H1 (cell line): Measurements from ENCODE around the gene OR12D3. TPM values are rescaled to one million over a fixed set of nuclear protein-coding genes. Genes with fewer than 3 reads are reported as not detected.

Experiments used
- CTCF ChIA-PET: fragments of 300-600 bp; sonication (Branson Sonifier 250); formaldehyde crosslinking; loops from one replicate; lab custom pipeline; 2021; ENCODE audit not compliant: partially characterized antibody; lab: Charles Lee
- POLR2A ChIA-PET: fragments of 300-600 bp; sonication (Branson Sonifier 250); formaldehyde crosslinking; loops from one replicate; lab custom pipeline; 2021; ENCODE audit warnings: inconsistent platforms; ENCODE audit not compliant: partially characterized antibody; lab: Charles Lee
- DNase-seq, 2 experiments: peaks; one replicate each; pipeline versions ENCODE4 v3.0.0 to v3.0.0-alpha.2; 2010 to 2022; ENCODE audit warnings: low spot score in 2 of 2, low read depth in 1 of 2, mixed read lengths in 1 of 2
- FAIRE-seq: peaks from 2 replicates; lab custom pipeline; 2011; peaks lifted over from hg19 to GRCh38; lab: Jason Lieb, UNC
- H2AFZ ChIP-seq: 2 replicates; pipeline ENCODE4 v1.8.1; 2012; ENCODE audit warnings: low read length, inconsistent platforms
- H2AK5ac ChIP-seq: 2 replicates; pipeline ENCODE4 v1.6.1; 2013; ENCODE audit warnings: low read depth, low read length
- H2BK120ac ChIP-seq: replicated peaks from 2 replicates; pipeline ENCODE3; 2013; ENCODE audit warnings: low read depth, low read length, inconsistent platforms
- H2BK12ac ChIP-seq: 2 replicates; pipeline ENCODE4 v1.6.1; 2013; ENCODE audit warnings: low read depth, low read length
- H2BK15ac ChIP-seq: 2 replicates; pipeline ENCODE4 v1.6.1; 2013; ENCODE audit warnings: low read length
- H2BK20ac ChIP-seq: 2 replicates; pipeline ENCODE4 v1.6.1; 2013; ENCODE audit warnings: low read length
- H2BK5ac ChIP-seq: 2 replicates; pipeline ENCODE4 v1.6.1; 2013; ENCODE audit warnings: low read depth, low read length
- H3K14ac ChIP-seq: 2 replicates; pipeline ENCODE4 v1.6.1; 2013; ENCODE audit warnings: inconsistent platforms; ENCODE audit not compliant: insufficient read length
- H3K18ac ChIP-seq: 2 replicates; pipeline ENCODE4 v1.6.1; 2013; ENCODE audit warnings: low read length; ENCODE audit errors: extremely low read depth
- H3K23ac ChIP-seq: 2 replicates; pipeline ENCODE4 v1.6.1; 2013; ENCODE audit warnings: inconsistent platforms; ENCODE audit not compliant: insufficient read length
- H3K23me2 ChIP-seq: 2 replicates; pipeline ENCODE4 v1.6.1; 2013; ENCODE audit warnings: low read depth, low read length
- H3K27ac ChIP-seq: 2 replicates; pipeline ENCODE4 v1.6.1; 2011; ENCODE audit warnings: low read depth, low read length, inconsistent platforms
- H3K27me3 ChIP-seq, 4 experiments: replicated peaks in 1 of 4; 1 replicate in 1 of 4; 2 replicates in 3 of 4; pipeline versions ENCODE4 v1.6.1 to v1.8.1; 2011 to 2013; ENCODE audit warnings: low read length in 3 of 4, mild to moderate bottlenecking in 3 of 4, inconsistent platforms in 2 of 4, mixed read lengths in 2 of 4, moderate library complexity in 1 of 4; ENCODE audit not compliant: control insufficient read depth in 3 of 4, insufficient read depth in 3 of 4; ENCODE audit errors: extremely low read depth in 1 of 4
- H3K36me3 ChIP-seq, 4 experiments: 2 replicates each; pipeline versions ENCODE4 v1.6.1 to v1.8.1; 2011 to 2013; ENCODE audit warnings: mild to moderate bottlenecking in 4 of 4, low read length in 3 of 4, moderate library complexity in 2 of 4, control low read depth in 1 of 4, inconsistent platforms in 1 of 4; ENCODE audit not compliant: insufficient read depth in 4 of 4, control insufficient read depth in 2 of 4
- H3K4ac ChIP-seq: replicated peaks from 2 replicates; pipeline ENCODE3; 2013; ENCODE audit warnings: low read length, low read depth, mixed read lengths, inconsistent platforms; ENCODE audit not compliant: insufficient read length
- H3K4me1 ChIP-seq, 4 experiments: replicated peaks in 1 of 4; 1 replicate in 1 of 4; 2 replicates in 3 of 4; pipeline versions ENCODE4 v1.6.1 to v1.8.1; 2011 to 2013; ENCODE audit warnings: low read length in 3 of 4, inconsistent platforms in 2 of 4, mixed read lengths in 1 of 4; ENCODE audit not compliant: insufficient read depth in 4 of 4, control insufficient read depth in 3 of 4
- H3K4me2 ChIP-seq, 2 experiments: 2 replicates each; pipeline versions ENCODE4 v1.6.1 to v1.8.1; 2011 to 2013; ENCODE audit warnings: low read depth in 2 of 2, low read length in 2 of 2, control low read depth in 1 of 2, inconsistent platforms in 1 of 2, mild to moderate bottlenecking in 1 of 2; ENCODE audit not compliant: insufficient read depth in 1 of 2
- H3K4me3 ChIP-seq, 4 experiments: fragments of 200-600, 300-600 bp in 1 of 4; sonication (generic), shearing (Covaris generic), sonication (Bioruptor Twin) in 1 of 4; 2 replicates each; pipeline versions ENCODE4 v1.5.1 to v1.8.1; 2011 to 2016; ENCODE audit warnings: low read length in 4 of 4, low read depth in 3 of 4, control low read depth in 2 of 4, inconsistent platforms in 2 of 4, mild to moderate bottlenecking in 2 of 4, mixed read lengths in 1 of 4, moderate library complexity in 1 of 4; ENCODE audit not compliant: insufficient read depth in 2 of 4; ENCODE audit errors: extremely low read depth in 1 of 4
- H3K56ac ChIP-seq: replicated peaks from 2 replicates; pipeline ENCODE3; 2013; ENCODE audit warnings: low read depth, mild to moderate bottlenecking, mixed read lengths, low read length, inconsistent platforms; ENCODE audit not compliant: insufficient read length
- H3K79me1 ChIP-seq: 2 replicates; pipeline ENCODE4 v1.6.1; 2013; ENCODE audit warnings: low read depth, low read length, control low read depth
- H3K79me2 ChIP-seq, 2 experiments: 2 replicates each; pipeline versions ENCODE4 v1.6.1 to v1.8.1; 2012 to 2013; ENCODE audit warnings: low read length in 2 of 2, mild to moderate bottlenecking in 2 of 2, inconsistent platforms in 1 of 2; ENCODE audit not compliant: insufficient read depth in 2 of 2, control insufficient read depth in 1 of 2
- H3K9ac ChIP-seq, 4 experiments: replicated peaks in 1 of 4; 1 replicate in 1 of 4; 2 replicates in 3 of 4; pipeline versions ENCODE4 v1.6.1 to v1.8.1; 2011 to 2013; ENCODE audit warnings: low read depth in 3 of 4, low read length in 3 of 4, control low read depth in 2 of 4, mild to moderate bottlenecking in 2 of 4, moderate library complexity in 2 of 4, inconsistent platforms in 1 of 4; ENCODE audit errors: extremely low read depth in 1 of 4
- H3K9me3 ChIP-seq, 2 experiments: 2 replicates each; pipeline versions ENCODE4 v1.6.1 to v1.8.1; 2012 to 2013; ENCODE audit warnings: mild to moderate bottlenecking in 2 of 2, moderate library complexity in 2 of 2, control low read depth in 1 of 2, inconsistent platforms in 1 of 2, low read depth in 1 of 2, low read length in 1 of 2, mixed read lengths in 1 of 2; ENCODE audit not compliant: insufficient read depth in 2 of 2
- H4K20me1 ChIP-seq, 2 experiments: replicated peaks in 1 of 2; 2 replicates each; pipeline versions ENCODE3 to v1.8.1; 2011 to 2013; ENCODE audit warnings: inconsistent platforms in 2 of 2, low read length in 2 of 2, mild to moderate bottlenecking in 1 of 2; ENCODE audit not compliant: insufficient read depth in 2 of 2, control insufficient read depth in 1 of 2
- H4K5ac ChIP-seq: 2 replicates; pipeline ENCODE4 v1.6.1; 2013; ENCODE audit warnings: low read length, low read depth, mixed read lengths, inconsistent platforms; ENCODE audit not compliant: insufficient read length
- H4K8ac ChIP-seq: 2 replicates; pipeline ENCODE4 v1.8.0; 2013; ENCODE audit warnings: mild to moderate bottlenecking, moderate library complexity, low read length, inconsistent platforms; ENCODE audit not compliant: insufficient read depth; ENCODE audit errors: extremely low read depth
- H4K91ac ChIP-seq: replicated peaks from 2 replicates; pipeline ENCODE3; 2013; ENCODE audit warnings: low read length, mixed read lengths, inconsistent platforms; ENCODE audit not compliant: insufficient read length
- HDAC6 ChIP-seq: IDR thresholded peaks from one replicate; pipeline ENCODE4 v1.7.1; 2012; ENCODE audit warnings: low read depth, mild to moderate bottlenecking, inconsistent platforms, low read length, moderate library complexity
- KDM5A ChIP-seq: fragments of 200-600 bp; IDR thresholded peaks from 2 replicates; pipeline ENCODE4 v1.7.1; 2012; ENCODE audit warnings: mild to moderate bottlenecking, low read length, inconsistent platforms, mixed read lengths
- SP4 ChIP-seq: IDR thresholded peaks from 2 replicates; pipeline ENCODE4 v1.6.1; 2012; ENCODE audit warnings: low read length, inconsistent platforms
- SRF ChIP-seq: IDR thresholded peaks from 2 replicates; pipeline ENCODE4 v1.6.1; 2011; ENCODE audit warnings: mild to moderate bottlenecking, low read depth, low read length, moderate library complexity
- WGBS, 2 experiments: shearing (Covaris generic) in 1 of 2; methylation state at CpG; one replicate each; pipeline versions ENCODE4 v1.1.6 to v1.1.7; 2013 to 2015; ENCODE audit warnings: low lambda C conversion rate in 2 of 2, mixed read lengths in 2 of 2, inconsistent platforms in 1 of 2, low coverage in 1 of 2, missing lambda C conversion rate in 1 of 2; ENCODE audit not compliant: insufficient replicate concordance in 2 of 2, insufficient coverage in 1 of 2, insufficient read length in 1 of 2; ENCODE audit errors: extremely low coverage in 1 of 2, missing lambda C conversion rate in 1 of 2; 5-methylcytosine and 5-hydroxymethylcytosine counted together
- polyA plus RNA-seq, 7 experiments: library from polyadenylated mRNA; depleted of rRNA in 3 of 7; stranded (reverse) in 5 of 7; unstranded in 2 of 7; fragments of >200 nt in 5 of 7; fragments of 200-250 nt in 2 of 7; gene quantifications; 1 replicate in 5 of 7; 2 replicates in 1 of 7; 4 replicates in 1 of 7; pipeline versions ENCODE4 v1.2.1 to v1.2.3, GENCODE V29; 2011 to 2013; ENCODE audit warnings: missing spikeins in 2 of 7, mixed read lengths in 2 of 7
- total RNA-seq: library from RNA; stranded (reverse); fragmentation: NEBNext Ultra II Directional; extraction: Animal tissue kit (Norgen Biotek cat#: 25700); gene quantifications from 2 replicates; pipeline ENCODE4 v1.2.1, GENCODE V29; 2021

Gene OR12D3
- total and polyA plus RNA-seq, 2 of the 8 experiments (the other 6 are each of a cell fraction or from before 2014, with no cell fraction given) = not detected

DNA sequence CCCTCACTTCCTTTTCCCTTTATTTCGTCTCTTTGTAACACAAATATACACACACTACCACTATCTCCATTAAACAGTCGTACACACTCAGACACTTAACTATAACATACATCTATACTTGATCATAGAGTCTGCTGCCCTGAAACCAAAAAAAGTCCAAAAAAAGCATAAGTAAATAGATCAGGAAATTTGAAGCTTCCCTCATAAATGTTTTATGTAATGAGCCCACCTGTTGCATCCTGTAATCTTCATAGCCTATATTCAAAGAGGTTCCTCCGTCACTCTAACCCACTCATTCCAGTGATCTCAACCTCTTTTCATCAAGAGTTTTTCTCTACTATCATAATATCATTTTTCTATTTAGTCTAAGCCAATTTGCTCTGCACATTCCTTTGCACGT is 13.4 kb upstream of the OR12D3 start:
- no peak overlapping the region for H4K91ac ChIP-seq
- ChIA-PET POLR2A (no interaction called here), CTCF (no interaction called here)
- H2AK5ac ChIP-seq = no peak overlapping the region
- H2BK12ac ChIP-seq = no peak overlapping the region
- no peak overlapping the region for H3K56ac ChIP-seq
- FAIRE-seq = no peak
- H2BK15ac ChIP-seq = no peak overlapping the region
- no peak overlapping the region for H4K8ac ChIP-seq
- H3K9ac ChIP-seq = no peak overlapping the region
- no peak overlapping the region for H3K4ac ChIP-seq
- no peak overlapping the region for H2BK20ac ChIP-seq
- H3K79me1 ChIP-seq = no peaks in the 10 kb centered on the region
- H3K9me3 ChIP-seq = no peaks in the 10 kb centered on the region
- H3K23me2 ChIP-seq = no peaks in the 10 kb centered on the region
- no peak overlapping the region for H3K4me3 ChIP-seq
- no peak overlapping the region for H4K5ac ChIP-seq
- H3K27ac ChIP-seq = no peak overlapping the region
- no peak overlapping the region for H2AFZ ChIP-seq
- H2BK120ac ChIP-seq = no peak overlapping the region
- TF ChIP-seq SRF (no peak), HDAC6 (no peak), KDM5A (no peak), SP4 (no peak)
- H3K36me3 ChIP-seq = no peaks in the 10 kb centered on the region
- no peak overlapping the region for H3K23ac ChIP-seq
- DNase-seq = no peak
- H3K14ac ChIP-seq = no peak overlapping the region
- no peak overlapping the region for H3K4me2 ChIP-seq
- no peaks in the 10 kb centered on the region for H3K27me3 ChIP-seq
- no peak overlapping the region for H2BK5ac ChIP-seq
- no peaks in the 10 kb centered on the region for H4K20me1 ChIP-seq
- no peak overlapping the region for H3K18ac ChIP-seq
- 72 to 100% methylated on average over 1 to 4 of the region's 4 CpGs for WGBS, 2 experiments
- H3K4me1 ChIP-seq = no peaks in the 10 kb centered on the region
- no peaks in the 10 kb centered on the region for H3K79me2 ChIP-seq
